GM21737 (cell line): ENCODE measurements around the gene RASL10A.

Experiments
- ATAC-seq: cut with Tn5 transposase; IDR thresholded peaks from one replicate; pipeline ENCODE4 v1.9.1; 2021; ENCODE audit warnings: mild to moderate bottlenecking, moderate library complexity; ENCODE audit not compliant: unreplicated experiment

The RASL10A gene

GRCh38 chr22:29339381-29340235 lies 24.1 kb upstream of the RASL10A start:
- ATAC-seq: no peak

- no peak for ATAC-seq
Observed at GRCh38 chr22:29338398-29338797, 22.9 kb upstream of the RASL10A start.

- no peak for ATAC-seq
Observed at GRCh38 chr22:29337631-29338284, 22.3 kb upstream of the RASL10A start.

DNA sequence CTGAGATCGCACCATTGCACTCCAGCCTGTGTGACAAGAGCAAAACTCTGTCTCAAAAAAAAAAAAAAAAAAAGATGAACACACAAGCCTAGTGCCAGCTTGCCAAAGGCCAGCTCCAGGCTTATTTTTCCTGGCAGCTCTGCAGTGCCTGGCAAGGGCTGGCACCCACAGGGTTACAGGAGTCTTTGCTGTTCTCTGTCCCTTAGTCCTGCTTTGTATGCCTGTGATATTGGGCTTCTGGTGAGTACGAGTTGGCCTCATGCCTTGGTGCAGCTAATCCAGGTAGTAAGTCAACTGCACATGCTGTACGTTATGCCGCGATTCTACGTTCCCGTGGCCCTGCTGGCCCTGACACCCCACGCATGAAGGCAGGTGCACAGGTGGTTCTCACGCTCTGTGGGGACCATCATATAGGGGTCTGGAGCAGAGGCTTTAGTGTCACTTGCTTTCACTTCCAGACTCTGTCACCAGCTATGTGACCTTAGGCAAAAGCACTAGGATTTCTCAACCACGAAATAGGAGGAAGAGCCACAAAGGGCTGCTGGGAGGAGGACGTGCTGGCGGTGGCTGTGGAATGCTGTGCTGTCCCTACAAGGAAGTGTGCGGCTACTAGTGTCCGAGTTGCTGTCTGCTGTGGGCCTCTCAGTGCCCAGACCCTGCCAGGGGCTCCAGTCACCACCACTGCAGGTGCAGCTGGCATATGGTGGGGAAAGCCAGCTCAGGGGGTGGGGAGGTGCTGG lies 21.4 kb upstream of the RASL10A start:
- ATAC-seq: no peak

GRCh38 chr22:29335656-29336055 lies 20.2 kb upstream of the RASL10A start:
- ATAC-seq: no peak

- ATAC-seq: no peak
Observed at GRCh38 chr22:29334696-29335344, 19.3 kb upstream of the RASL10A start.

DNA sequence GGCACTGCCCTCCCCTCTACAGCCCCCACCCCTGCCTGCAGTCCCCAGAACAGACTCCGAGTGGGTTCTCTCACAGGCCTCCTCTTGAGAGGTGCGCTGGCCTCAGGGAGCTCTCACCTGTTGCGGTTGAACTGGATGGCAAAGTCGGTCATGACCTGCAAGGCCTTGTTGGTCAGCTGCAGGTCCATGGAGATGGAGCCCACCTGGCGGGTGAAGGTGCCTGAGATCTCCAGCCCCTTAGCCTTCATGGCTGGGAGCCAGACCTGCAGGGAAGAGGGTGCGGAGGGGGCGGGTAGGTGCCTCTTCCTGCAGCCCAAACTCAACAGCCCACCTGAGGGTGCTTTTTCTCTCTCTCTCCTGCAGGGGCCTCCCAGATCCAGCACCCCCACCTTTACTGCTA lies 18.7 kb upstream of the RASL10A start:
- no peak for ATAC-seq

- ATAC-seq: no peak
Observed at GRCh38 chr22:29332886-29333496, 17.5 kb upstream of the RASL10A start.

DNA sequence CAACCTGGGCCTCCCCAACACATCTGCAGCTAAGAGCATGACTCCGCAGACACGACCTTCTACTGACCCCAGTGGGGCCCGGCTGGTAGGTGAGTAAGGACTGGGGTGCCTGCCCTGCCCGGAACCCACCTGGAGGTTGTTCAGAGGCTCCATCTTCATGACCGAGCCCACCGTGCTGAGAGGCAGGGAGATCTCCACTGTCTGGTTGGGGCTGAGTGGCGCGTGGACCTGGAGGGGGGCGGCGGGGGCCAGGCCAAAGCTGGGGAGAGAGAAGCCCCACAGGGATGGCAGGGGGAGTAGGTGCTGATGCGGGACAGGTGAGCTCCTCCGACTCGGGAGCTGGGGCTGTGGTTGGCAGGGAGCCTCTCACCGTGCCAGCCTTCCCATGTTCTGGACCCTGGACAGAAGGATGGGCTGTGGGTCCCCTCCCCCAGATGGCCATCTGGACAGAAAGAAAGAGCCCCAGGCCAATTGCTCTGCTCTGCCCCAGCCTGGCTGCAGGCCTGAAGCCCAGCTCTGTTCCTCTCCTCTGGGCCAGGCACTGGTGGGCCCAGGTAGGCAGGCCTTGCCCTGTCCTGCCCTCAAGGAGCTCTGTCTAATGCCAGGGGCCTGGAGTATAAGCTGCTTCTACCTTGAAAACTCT lies 16.3 kb upstream of the RASL10A start:
- ATAC-seq: no peak

GRCh38 chr22:29331213-29331612 lies 15.7 kb upstream of the RASL10A start:
- ATAC-seq: no peak

DNA sequence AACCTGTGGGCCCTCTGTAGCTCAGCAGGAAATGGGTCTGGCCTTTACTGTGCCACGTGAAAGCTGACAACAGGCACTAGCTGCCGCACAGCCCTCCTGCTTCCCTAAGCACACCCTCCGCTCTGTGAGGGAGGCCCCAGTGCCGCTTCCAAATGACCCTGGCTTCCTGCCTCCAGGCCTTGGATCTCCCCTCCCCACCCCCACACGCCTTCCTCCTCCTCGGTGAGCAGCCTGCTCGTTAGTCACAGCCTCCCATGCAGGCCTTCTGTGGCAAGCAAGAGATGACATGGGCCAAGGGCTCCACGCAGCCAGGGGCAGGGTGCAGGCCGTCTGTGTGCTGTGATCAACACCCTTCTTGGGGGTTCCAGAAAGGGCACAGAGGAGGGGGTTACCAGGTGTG lies 15.3 kb upstream of the RASL10A start:
- no peak for ATAC-seq

DNA sequence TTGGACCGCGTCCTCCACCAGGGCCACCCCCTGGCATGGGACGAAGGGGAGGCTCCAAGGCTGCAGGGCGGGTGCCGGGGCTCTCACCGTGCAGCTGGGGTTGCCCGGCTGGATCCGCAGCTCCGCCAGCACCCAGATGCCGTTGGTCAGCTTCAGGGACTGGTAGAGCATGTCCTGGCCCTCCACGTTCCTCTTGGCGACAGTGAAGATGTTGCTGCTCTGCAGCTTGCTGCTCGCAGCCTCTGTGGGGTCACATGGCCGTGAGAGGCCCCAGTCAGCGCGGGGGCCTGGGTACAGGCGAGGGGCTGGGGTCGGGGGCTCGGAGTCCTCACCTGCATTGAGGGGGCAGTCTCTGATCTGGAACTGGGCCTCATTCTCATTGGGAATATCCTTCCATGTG lies 14.8 kb upstream of the RASL10A start:
- no peak for ATAC-seq

- no peak for ATAC-seq
Observed at GRCh38 chr22:29329581-29329980, 14.1 kb upstream of the RASL10A start.

DNA sequence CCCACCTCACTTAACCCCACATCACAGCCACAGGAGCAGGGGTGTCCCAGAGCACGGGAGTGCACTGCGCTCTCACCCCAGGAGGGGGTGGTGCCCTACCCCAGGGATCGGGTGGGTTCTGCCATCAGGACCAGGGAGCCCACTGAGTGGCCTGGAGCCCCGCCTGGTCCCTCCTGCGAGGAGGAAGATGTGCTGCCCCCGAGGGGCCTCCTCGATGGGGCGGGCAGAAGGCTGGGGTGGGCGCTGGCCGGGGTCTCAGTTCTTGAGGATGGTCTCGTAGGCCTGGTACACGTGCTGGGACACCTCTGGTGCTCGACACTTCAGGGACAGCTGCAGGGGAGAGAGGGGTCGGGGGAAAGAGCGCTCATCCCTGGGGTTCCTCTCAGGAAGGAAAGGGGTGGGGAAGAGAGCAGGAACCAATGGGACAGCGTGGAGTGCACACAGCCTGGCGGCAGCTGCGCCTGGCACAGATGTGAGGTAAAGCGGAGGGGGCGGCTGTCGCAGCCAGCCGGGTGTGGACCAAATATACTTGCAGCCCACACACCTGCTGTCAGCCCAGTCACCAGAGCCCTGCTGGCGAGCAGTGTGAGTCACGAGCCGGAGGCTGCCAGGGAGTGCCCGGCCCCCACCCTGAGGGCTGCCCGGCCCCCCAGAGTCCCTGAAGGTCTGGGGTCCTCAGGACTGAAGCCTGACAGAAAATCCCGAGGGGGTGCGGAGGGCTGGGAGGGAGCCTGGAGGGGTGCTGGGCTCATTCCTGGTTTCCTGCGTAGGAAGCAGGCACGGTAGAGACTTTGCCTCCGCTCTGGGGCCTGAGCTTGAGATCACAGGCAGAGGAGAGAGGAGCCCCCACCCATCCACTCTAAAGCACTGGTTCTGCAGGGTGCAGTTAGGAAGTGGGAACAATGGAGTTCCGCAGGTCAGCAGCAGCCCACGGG lies 13.3 kb upstream of the RASL10A start:
- no peak for ATAC-seq

- no peak for ATAC-seq
Observed at GRCh38 chr22:29328055-29328454, 12.6 kb upstream of the RASL10A start.

DNA sequence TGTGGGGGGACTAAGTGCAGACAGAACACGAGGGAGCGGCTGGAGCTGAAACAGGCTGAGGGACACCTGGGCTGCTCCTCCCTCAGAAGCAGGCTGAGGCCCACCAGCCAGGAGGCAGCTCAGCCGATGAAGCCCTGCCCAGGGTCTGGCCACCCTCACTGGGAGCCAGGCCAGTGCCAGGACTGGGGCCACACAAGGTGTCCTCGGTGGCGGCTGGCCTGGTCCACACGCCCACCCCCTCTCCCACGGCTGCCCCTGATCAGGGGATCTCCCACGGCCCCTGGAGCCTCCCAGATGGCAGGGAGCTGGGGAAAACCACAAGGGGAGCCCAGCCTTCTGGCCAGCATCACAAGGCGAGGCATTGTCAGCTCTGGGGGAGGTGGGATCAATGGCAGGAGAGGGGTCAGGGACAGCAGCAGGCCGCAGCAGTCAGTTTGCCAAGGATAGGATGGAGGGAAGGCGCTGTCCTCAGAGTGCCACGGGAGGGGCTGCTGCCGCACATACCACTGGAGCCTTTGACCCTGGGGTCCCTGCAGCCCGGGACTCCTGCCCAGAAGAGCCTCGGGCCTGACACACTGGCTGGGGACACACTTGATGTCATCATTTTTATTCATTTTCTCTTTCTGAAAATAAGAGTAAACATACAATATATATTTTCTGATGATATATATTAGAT lies 11.7 kb upstream of the RASL10A start:
- ATAC-seq: no peak

- ATAC-seq: no peak
Observed at GRCh38 chr22:29326481-29326880, 11.0 kb upstream of the RASL10A start.

DNA sequence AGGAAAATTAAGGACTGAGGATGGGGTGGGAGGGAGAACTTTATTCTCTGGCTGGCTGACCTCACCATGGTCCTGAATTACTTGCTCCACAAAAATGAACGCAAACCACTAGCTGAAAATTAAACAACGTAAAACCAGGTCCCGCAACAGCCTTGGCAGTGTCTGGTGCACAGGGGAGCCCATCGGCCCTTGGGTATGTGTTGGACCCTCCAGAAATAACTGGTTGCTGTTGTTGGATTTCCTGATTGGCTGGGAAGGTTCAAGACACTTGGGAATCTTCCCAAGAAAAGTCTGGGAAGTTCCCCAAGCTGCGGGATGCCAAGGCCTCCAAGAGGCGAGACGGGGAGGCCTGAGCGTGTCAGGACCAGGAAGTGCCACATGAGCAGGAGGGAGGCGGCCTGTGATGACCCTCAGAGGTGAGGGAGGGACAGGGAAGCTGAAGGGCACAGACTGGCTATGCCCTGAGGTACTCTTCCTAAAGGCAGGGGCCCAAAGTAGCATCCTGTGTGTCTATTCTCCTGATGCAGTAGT lies 10.4 kb upstream of the RASL10A start:
- no peak for ATAC-seq
